H9 (cell line): ENCODE data around the gene CCDC82. TPM values are rescaled to one million over a fixed set of nuclear protein-coding genes. Genes with fewer than 3 reads are reported as not detected.

Experiments used
- DNase-seq: peaks from one replicate; pipeline ENCODE4 v3.0.0-alpha.2; 2017
- H2AFZ ChIP-seq: one replicate; pipeline ENCODE4 v1.6.1; 2013; ENCODE audit warnings: mild to moderate bottlenecking, low read length, control low read depth, moderate library complexity
- H2AK5ac ChIP-seq: 2 replicates; pipeline ENCODE4 v1.6.1; 2013; ENCODE audit warnings: low read length, control low read depth, mixed read lengths; ENCODE audit not compliant: insufficient read length
- H2BK120ac ChIP-seq: one replicate; pipeline ENCODE4 v1.6.1; 2013; ENCODE audit warnings: low read depth, mild to moderate bottlenecking, low read length, control low read depth, inconsistent platforms; ENCODE audit not compliant: poor library complexity, severe bottlenecking
- H2BK12ac ChIP-seq: 2 replicates; pipeline ENCODE4 v1.6.1; 2013; ENCODE audit warnings: low read length, control low read depth, mixed read lengths, low read depth; ENCODE audit not compliant: insufficient read length
- H2BK15ac ChIP-seq: 2 replicates; pipeline ENCODE4 v1.6.1; 2013; ENCODE audit warnings: low read depth, low read length, control low read depth
- H2BK20ac ChIP-seq: one replicate; pipeline ENCODE4 v1.6.1; 2013; ENCODE audit warnings: low read depth, mild to moderate bottlenecking, low read length, control low read depth, inconsistent platforms; ENCODE audit not compliant: poor library complexity, severe bottlenecking
- H2BK5ac ChIP-seq: 2 replicates; pipeline ENCODE4 v1.6.1; 2013; ENCODE audit warnings: low read length, control low read depth, mixed read lengths; ENCODE audit not compliant: insufficient read length
- H3K14ac ChIP-seq: 2 replicates; pipeline ENCODE4 v1.6.1; 2013; ENCODE audit warnings: low read length, control low read depth; ENCODE audit not compliant: insufficient read depth
- H3K18ac ChIP-seq: 2 replicates; pipeline ENCODE4 v1.6.1; 2013; ENCODE audit warnings: low read depth, mild to moderate bottlenecking, mixed read lengths, low read length, control low read depth; ENCODE audit not compliant: insufficient read length
- H3K23ac ChIP-seq: 2 replicates; pipeline ENCODE4 v1.6.1; 2013; ENCODE audit warnings: low read length, control low read depth, mixed read lengths, low read depth; ENCODE audit not compliant: insufficient read length
- H3K23me2 ChIP-seq: 2 replicates; pipeline ENCODE4 v1.6.1; 2013; ENCODE audit warnings: low read depth, mild to moderate bottlenecking, mixed read lengths, low read length, control low read depth; ENCODE audit not compliant: insufficient read length, poor library complexity, severe bottlenecking
- H3K27ac ChIP-seq: 2 replicates; pipeline ENCODE4 v1.5.1; 2013; ENCODE audit warnings: low read length, control low read depth, mixed read lengths, low read depth; ENCODE audit not compliant: insufficient read length
- H3K27me3 ChIP-seq: 2 replicates; pipeline ENCODE4 v1.6.1; 2013; ENCODE audit warnings: low read length, control low read depth, inconsistent platforms; ENCODE audit not compliant: insufficient read depth
- H3K4ac ChIP-seq: 2 replicates; pipeline ENCODE4 v1.6.1; 2013; ENCODE audit warnings: low read depth, mild to moderate bottlenecking, control low read depth, inconsistent platforms, low read length, moderate library complexity
- H3K4me1 ChIP-seq: 2 replicates; pipeline ENCODE4 v1.6.1; 2013; ENCODE audit warnings: low read length, control low read depth, inconsistent platforms; ENCODE audit not compliant: insufficient read depth
- H3K4me2 ChIP-seq: 2 replicates; pipeline ENCODE4 v1.6.1; 2013; ENCODE audit warnings: low read length, control low read depth, mixed read lengths; ENCODE audit not compliant: insufficient read length, insufficient read depth
- H3K56ac ChIP-seq: 2 replicates; pipeline ENCODE4 v1.6.1; 2013; ENCODE audit warnings: low read depth, mild to moderate bottlenecking, mixed read lengths, low read length, control low read depth; ENCODE audit not compliant: insufficient read length
- H3K79me1 ChIP-seq: 2 replicates; pipeline ENCODE4 v1.6.1; 2013; ENCODE audit warnings: low read depth, mild to moderate bottlenecking, moderate library complexity, low read length, control low read depth, inconsistent platforms; ENCODE audit not compliant: insufficient read depth, poor library complexity, severe bottlenecking
- H3K79me2 ChIP-seq: 2 replicates; pipeline ENCODE4 v1.6.1; 2013; ENCODE audit warnings: low read length, control low read depth, inconsistent platforms; ENCODE audit not compliant: insufficient read depth
- H3K9ac ChIP-seq: 2 replicates; pipeline ENCODE4 v1.6.1; 2013; ENCODE audit warnings: low read length, control low read depth, mixed read lengths; ENCODE audit not compliant: insufficient read length; ENCODE audit errors: extremely low read depth
- H3K9me3 ChIP-seq: one replicate; pipeline ENCODE4 v1.6.1; 2013; ENCODE audit warnings: low read depth, low read length, inconsistent platforms; ENCODE audit not compliant: control insufficient read depth
- H3T11ph ChIP-seq: one replicate; pipeline ENCODE4 v1.6.1; 2013; ENCODE audit warnings: mild to moderate bottlenecking, low read length, control low read depth, inconsistent platforms
- H4K20me1 ChIP-seq: one replicate; pipeline ENCODE4 v1.6.1; 2013; ENCODE audit not compliant: control insufficient read depth, insufficient read length, insufficient read depth
- H4K5ac ChIP-seq: 2 replicates; pipeline ENCODE4 v1.6.1; 2013; ENCODE audit warnings: low read depth, mild to moderate bottlenecking, mixed read lengths, low read length, control low read depth; ENCODE audit not compliant: insufficient read length
- H4K8ac ChIP-seq: replicated peaks from 2 replicates; pipeline ENCODE4 v1.6.1; 2013; ENCODE audit warnings: low read length, control low read depth, mixed read lengths, low read depth; ENCODE audit not compliant: insufficient read length
- H4K91ac ChIP-seq: 2 replicates; pipeline ENCODE4 v1.6.1; 2013; ENCODE audit warnings: low read depth, mild to moderate bottlenecking, moderate library complexity, mixed read lengths, low read length, control low read depth; ENCODE audit not compliant: insufficient read length
- H3K27ac Mint-ChIP-seq, 3 experiments: 2 replicates in 2 of 3; 3 replicates in 1 of 3; pipeline ENCODE4 v1.8.0; 2020 to 2021; ENCODE audit warnings: mixed read lengths in 3 of 3, mild to moderate bottlenecking in 1 of 3, moderate library complexity in 1 of 3
- H3K27me3 Mint-ChIP-seq: 2 replicates; pipeline ENCODE4 v1.8.0; 2021; ENCODE audit warnings: low read depth, mild to moderate bottlenecking, moderate library complexity, mixed read lengths
- H3K36me3 Mint-ChIP-seq, 3 experiments: 2 replicates in 2 of 3; 3 replicates in 1 of 3; pipeline ENCODE4 v1.8.0; 2020 to 2021; ENCODE audit warnings: low read depth in 3 of 3, mixed read lengths in 3 of 3; ENCODE audit not compliant: insufficient read depth in 1 of 3
- H3K4me1 Mint-ChIP-seq, 2 experiments: 2 replicates each; pipeline ENCODE4 v1.8.0; 2020; ENCODE audit warnings: mixed read lengths in 2 of 2
- H3K4me3 Mint-ChIP-seq, 2 experiments: 2 replicates in 1 of 2; 3 replicates in 1 of 2; pipeline ENCODE4 v1.8.0; 2020 to 2021; ENCODE audit warnings: mild to moderate bottlenecking in 2 of 2, mixed read lengths in 2 of 2, moderate library complexity in 1 of 2
- H3K9me3 Mint-ChIP-seq, 2 experiments: 2 replicates in 1 of 2; 3 replicates in 1 of 2; pipeline ENCODE4 v1.8.0; 2020; ENCODE audit warnings: mild to moderate bottlenecking in 2 of 2, mixed read lengths in 2 of 2, moderate library complexity in 1 of 2
- WGBS: extraction: QIAGEN DNeasy Blood & Tissue Kit; methylation state at CpG from one replicate; pipeline ENCODE4 v1.1.7; 2013; ENCODE audit warnings: missing lambda C conversion rate, low lambda C conversion rate, mixed read lengths; ENCODE audit not compliant: insufficient read length; ENCODE audit errors: extremely low coverage; 5-methylcytosine and 5-hydroxymethylcytosine counted together
- total RNA-seq: library from RNA; stranded (reverse); gene quantifications from 2 replicates; pipeline ENCODE4 v1.2.1, GENCODE V29; 2021
- TF ChIP-seq, protein P1 (sequence below): fragments of 200-600 bp; sonication (generic); conservative IDR thresholded peaks from 3 replicates; pipeline ENCODE4 v1.8.0; 2021; ENCODE audit warnings: antibody characterized with exemption, mild to moderate bottlenecking

CCDC82 gene
- total RNA-seq, 1 experiment from 2014 or later, result 17.4 TPM

- H3K27ac Mint-ChIP-seq, result no peak overlapping the region
- Histone ChIP-seq H3K9me3 (no peaks in the 10 kb centered on the region), H3K23me2 (no peaks in the 10 kb centered on the region), H2AFZ (no peak overlapping the region), H2AK5ac (no peak overlapping the region), H3K23ac (no peak overlapping the region), H3K9ac (no peak overlapping the region), H3K56ac (no peak overlapping the region), H2BK120ac (no peak overlapping the region), H4K20me1 (no peaks in the 10 kb centered on the region), H3K4me1 (peaks cover 17% of the 10 kb centered on the region), H3K27ac (no peak overlapping the region), H3K4ac (no peak overlapping the region), H3K79me1 (no peaks in the 10 kb centered on the region), H3K18ac (no peak overlapping the region), H3K79me2 (peaks cover 3% of the 10 kb centered on the region; the same call in 1 of the 2 replicates), H3K27me3 (no peaks in the 10 kb centered on the region), H2BK20ac (no peak overlapping the region), H4K91ac (no peak overlapping the region), H4K8ac (no peak overlapping the region), H2BK15ac (no peak overlapping the region), H2BK12ac (no peak overlapping the region), H3T11ph (no peak overlapping the region), H2BK5ac (no peak overlapping the region), H4K5ac (no peak overlapping the region), H3K4me2 (no peak overlapping the region), H3K14ac (no peak overlapping the region)
- TF ChIP-seq, protein P1, sequence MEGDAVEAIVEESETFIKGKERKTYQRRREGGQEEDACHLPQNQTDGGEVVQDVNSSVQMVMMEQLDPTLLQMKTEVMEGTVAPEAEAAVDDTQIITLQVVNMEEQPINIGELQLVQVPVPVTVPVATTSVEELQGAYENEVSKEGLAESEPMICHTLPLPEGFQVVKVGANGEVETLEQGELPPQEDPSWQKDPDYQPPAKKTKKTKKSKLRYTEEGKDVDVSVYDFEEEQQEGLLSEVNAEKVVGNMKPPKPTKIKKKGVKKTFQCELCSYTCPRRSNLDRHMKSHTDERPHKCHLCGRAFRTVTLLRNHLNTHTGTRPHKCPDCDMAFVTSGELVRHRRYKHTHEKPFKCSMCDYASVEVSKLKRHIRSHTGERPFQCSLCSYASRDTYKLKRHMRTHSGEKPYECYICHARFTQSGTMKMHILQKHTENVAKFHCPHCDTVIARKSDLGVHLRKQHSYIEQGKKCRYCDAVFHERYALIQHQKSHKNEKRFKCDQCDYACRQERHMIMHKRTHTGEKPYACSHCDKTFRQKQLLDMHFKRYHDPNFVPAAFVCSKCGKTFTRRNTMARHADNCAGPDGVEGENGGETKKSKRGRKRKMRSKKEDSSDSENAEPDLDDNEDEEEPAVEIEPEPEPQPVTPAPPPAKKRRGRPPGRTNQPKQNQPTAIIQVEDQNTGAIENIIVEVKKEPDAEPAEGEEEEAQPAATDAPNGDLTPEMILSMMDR, result no peak
- no peaks in the 10 kb centered on the region for H3K27me3 Mint-ChIP-seq
- peaks cover 58 to 68% of the 10 kb centered on the region in 2 experiments for H3K4me1 Mint-ChIP-seq
- no CpG with 5 or more reads among the region's 4 CpGs for WGBS
- DNase-seq, result no peak
- H3K9me3 Mint-ChIP-seq, result no peaks in the 10 kb centered on the region
- no peaks in the 10 kb centered on the region; a peak in 1 of 7 replicates for H3K36me3 Mint-ChIP-seq
- H3K4me3 Mint-ChIP-seq, result no peak overlapping the region; a peak in 1 of 5 replicates
Observed at GRCh38 chr11:96330511-96330859, 59.2 kb downstream of the CCDC82 start.
